Inflammatory macrophage treated with lipopolysaccharide for 1 hour (primary cell): ENCODE results near the gene LRMDA.

Experiments
- DNase-seq, 2 donors: peaks; one replicate each; pipeline ENCODE4 v3.0.0-alpha.2; 2020 to 2022

The LRMDA gene

DNA sequence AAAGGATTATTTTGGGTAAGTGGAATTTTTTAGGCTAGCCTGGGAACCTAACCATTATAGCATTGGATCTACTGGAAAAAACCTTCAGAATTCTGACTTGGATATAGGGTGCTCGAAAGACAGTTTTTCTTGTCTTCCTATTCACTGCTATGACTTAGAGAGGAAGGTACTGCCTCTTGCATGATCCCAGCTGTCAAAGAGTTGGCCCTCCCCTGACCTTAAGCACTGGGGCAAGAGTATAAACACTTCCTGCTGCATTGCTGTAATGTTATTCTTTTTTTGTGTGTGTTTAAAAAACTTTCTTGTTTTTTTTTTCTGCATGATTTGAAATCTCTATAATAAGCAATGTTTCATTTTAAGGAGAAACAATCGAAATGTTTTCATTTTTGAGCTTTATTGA lies 113.0 kb downstream of the LRMDA start:
- peak; percentile 37 to 44 for DNase-seq

- no peak for DNase-seq
These were observed 113.7 kb downstream of the LRMDA start for GRCh38 chr10:75544993-75545706.

DNA sequence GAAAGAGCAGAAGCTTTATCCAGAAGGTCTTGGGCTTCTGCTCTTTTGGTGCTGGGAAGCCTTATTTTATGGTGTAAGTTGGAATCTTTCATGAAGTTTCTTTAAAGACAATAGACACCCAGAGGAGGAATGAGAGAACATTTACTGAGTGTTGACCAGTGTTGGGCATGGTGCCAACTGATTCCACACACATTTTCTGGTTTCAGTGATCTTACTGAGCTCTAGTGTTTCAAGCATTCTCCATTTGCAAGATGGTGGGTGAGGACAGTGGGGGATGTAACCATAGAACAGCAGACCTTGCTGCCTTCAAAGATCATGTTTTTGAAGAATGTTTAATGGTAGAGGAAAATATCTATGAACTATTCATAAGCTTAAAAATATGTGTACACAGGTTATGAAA lies 114.6 kb downstream of the LRMDA start:
- no peak for DNase-seq

DNA sequence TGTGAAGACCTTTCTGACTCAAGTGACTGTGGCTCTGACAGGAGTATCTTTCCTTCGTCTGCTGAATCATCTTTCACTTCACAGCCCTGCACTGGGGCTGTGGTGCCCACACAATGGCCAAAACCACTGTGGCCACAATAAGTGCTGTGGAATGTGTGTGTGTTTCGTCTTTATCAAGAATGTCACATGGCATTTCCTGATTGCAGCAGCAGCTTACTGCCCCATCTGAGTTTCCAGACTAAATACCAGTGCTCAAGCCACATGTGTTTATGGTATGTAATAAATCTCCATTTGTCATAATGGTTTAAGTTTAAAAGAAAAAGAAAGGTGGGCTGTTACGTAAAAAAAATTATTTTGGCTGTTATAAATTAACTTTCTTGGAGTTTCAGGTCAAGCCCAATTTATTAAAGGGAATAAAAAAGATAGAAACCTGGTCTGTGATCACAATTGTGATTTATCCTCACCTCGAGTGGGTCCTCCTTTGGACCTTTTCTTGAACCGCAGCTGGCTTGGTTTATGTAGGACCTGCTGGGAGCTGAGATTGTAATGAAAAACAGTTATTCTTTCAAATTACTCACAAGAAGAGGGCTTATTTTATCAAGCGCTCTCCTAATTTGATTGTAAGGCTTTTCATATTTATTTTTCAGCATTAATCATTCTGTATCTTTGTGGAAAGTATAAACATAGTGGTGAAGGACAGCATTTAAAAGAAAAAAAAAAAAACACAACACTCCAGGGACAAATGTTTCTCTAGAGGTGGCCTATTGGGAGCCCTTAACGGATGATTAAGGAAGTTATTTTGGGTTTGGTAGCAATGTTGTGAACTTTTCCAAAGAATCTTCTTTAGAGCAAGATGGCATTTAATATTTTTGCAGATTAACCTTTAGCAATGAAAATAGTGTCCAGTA lies 116.2 kb downstream of the LRMDA start:
- DNase-seq = peak; percentile 37 to 38

GRCh38 chr10:75548356-75548755 lies 116.9 kb downstream of the LRMDA start:
- DNase-seq = no peak

- no peak for DNase-seq
These were observed 118.8 kb downstream of the LRMDA start for GRCh38 chr10:75550191-75550590.

DNA sequence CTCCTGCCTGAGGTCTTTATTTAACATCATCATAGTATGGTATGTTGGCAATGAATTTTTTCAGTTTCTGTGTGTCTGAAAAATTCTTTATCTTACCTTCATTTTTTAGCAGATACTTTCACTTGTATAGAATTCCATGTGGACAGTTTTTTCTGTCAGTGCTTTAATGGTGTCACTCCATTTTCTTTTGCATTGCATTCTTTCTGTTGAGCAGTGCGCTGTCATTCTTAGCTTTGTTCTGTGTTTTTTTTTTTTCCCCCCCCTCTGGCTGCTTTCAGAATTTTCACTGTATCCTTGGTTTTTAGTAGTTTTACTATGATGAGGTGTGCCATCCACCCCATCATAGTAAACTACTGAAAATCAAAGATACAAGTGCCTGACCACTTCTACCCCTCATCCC lies 120.7 kb downstream of the LRMDA start:
- DNase-seq = no peak

DNA sequence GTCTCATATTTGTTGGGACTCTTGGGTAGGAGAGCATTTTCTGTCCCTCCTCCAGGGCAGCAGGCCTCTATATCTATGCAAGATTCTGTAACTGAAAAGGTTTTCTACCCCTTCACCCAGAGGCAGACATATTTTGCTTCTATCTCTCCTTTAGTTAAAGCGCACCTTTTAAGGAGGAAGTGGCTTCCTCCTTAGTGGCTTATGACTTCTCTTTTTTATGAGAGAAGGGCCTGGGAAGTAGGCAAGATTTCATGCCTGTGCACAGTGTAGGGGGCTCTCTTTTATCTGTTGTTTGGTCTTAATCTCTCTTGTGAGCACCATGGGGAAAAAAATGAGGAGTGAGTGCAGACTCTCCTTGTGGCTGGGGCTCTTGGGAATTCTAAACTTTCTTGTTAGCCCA lies 122.1 kb downstream of the LRMDA start:
- DNase-seq = no peak

GRCh38 chr10:75555323-75555722 lies 123.9 kb downstream of the LRMDA start:
- no peak for DNase-seq

DNA sequence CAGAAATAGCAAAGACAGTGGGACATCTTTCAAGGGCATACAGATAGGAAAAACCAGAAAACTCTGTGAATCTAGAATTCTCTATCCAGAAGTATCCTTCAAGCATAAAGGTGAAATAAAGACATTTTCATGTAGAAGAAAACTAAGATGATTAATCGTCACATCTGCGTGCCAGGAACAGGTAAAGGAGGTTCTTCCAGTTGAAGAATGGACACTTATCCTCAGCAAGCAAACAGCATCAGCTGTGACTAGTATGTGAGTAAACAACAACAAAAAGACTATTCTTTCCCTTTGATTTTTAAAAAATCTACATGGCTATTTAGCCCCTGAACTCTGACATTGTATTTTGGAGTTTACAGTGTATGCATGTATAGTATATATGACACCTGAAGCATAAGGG lies 124.9 kb downstream of the LRMDA start:
- no peak for DNase-seq

GRCh38 chr10:75565286-75566251 lies 134.1 kb downstream of the LRMDA start:
- DNase-seq = no peak

DNA sequence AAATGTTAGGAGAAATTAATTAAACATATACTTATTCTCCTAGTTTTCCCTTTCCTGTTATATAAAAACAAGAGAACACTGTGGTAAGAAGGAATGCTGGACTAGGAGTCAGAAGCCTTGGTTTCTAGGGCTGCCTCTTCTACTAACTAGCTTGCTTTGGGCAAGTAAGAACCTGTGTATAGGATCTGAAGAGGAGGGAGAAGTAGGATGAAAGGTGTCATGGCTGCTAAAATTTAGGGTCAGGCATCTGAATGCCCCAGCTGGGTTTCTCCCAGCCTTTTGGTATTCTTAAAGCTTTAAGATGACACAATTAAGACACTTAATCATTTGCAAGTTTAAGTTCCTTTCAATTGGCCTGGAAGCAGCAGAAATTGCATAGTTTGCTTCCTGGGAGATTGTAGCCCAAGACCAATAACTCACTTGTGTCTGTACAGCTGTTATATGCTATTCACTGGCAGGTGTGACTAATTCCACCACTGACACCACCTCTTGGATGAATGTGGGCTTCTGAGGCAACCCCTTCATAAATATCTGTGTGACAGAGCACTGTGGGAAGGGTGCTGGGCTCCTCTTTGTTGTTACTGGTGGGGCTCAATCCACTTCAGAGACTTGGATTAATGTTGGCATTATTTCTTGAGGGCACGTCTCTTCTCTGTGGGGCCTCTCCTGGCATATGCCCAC lies 137.2 kb downstream of the LRMDA start:
- DNase-seq = no peak

GRCh38 chr10:75569506-75569905 lies 138.1 kb downstream of the LRMDA start:
- no peak for DNase-seq

DNA sequence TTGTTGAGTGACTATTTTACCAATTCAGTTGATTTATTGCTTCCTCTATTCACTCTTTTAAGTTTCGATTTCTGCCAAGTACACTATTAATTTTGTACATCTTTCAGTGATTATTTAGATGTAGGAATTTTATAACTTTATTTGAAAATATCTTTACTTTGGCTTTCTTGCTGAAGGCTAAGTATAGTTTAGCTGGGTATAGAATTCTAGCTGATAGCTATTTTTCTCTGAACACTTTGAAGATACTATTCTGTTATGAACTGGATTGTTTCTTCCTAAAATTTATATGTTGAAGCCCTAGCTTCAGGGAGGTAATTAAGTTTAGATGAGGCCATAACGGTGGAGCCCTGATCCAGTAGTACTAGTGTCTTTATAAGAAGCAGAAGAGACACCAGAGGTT lies 141.1 kb downstream of the LRMDA start:
- no peak for DNase-seq

DNA sequence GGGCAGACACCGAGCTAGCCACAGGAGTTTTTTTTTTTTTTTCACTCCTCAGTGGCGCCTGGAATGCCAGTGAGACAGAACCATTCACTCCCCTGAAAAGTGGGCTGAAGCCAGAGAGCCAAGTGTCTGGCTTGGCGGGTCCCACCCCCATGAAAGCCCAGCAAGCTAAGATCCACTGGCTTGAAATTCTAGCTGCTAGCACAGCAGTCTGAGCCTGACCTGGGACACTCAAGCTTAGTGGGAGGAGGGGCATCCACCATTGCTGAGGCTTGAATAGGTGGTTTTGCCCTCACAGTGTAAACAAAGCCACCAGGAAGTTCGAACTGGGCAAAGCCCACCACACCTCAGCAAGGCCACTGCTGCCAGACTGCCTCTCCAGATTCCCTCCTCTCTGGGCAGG lies 144.5 kb downstream of the LRMDA start:
- no peak for DNase-seq

DNA sequence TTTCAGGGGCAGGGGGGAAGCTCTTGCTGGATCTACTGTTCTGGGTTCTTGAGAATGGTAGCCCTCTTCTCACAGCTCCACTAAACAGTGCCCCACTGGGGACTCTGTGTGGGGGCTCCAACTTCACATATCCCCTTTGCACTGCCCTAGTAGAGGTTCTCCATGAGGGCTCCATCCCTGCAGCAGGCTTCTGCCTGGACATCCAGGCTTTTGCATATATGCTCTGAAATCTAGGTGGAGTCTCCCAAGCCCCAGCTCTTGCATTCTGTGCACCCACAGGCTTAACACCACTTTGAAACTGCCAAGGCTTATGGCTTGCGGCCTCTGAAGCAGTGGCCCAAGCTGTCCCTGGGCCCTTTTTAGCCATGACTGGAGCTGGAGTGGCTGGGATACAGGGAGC lies 150.7 kb downstream of the LRMDA start:
- DNase-seq = no peak

DNA sequence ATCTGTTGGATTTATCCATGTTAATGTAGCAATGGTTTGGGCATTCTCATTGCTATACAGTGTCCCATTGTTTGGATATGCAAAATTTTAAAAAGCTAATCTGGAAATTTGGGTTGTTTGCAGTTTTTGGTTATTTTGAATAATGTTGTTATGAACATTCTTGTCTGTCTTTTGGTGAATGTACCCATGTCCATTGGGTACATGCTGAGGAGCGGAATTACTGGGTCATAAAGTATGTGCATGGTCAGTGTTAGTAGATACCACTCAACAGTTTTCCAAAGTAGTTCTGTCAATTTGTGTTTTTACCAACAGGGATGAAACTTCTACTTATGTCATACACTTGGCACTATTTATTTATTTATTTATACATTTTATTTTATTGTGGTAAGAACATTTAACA lies 153.9 kb downstream of the LRMDA start:
- DNase-seq = no peak

- DNase-seq = no peak
These were observed 155.4 kb downstream of the LRMDA start for GRCh38 chr10:75586814-75587213.

- no peak for DNase-seq
These were observed 156.6 kb downstream of the LRMDA start for GRCh38 chr10:75588031-75588430.

DNA sequence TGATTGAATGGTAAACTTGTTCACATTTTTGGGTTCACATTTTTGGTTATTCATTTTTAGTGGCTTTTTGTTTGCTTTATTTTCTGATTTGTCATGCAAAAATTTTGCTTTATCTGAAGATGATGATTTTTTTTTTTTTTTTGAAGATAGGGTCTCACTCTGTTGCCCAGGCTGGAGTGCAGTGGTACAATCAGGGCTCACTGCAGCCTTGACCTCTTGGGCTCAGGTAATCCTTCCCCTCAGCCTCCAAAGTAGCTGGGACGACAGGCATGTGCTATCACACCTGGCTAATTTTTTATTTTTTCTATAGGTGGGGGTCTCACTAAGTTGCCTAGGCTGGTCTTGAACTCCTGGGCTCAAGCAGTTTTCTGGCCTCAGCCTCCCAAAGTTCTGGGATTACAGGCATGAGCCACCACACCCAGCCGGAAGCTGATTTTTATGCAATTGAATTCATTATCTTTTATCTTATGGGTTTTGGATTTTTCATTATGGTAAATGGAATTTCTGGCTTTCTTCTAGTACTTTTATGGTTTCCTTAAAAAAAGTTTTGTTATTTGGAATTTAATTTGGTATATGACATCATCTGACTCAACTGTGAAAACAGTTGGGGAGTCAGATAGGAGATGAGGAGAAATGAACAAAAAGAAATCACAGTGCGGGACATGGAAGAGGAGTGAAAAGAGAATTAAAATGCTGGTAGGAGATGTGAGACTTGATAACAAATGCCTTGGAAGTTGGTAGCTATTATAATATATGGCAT lies 158.7 kb downstream of the LRMDA start:
- no peak for DNase-seq

DNA sequence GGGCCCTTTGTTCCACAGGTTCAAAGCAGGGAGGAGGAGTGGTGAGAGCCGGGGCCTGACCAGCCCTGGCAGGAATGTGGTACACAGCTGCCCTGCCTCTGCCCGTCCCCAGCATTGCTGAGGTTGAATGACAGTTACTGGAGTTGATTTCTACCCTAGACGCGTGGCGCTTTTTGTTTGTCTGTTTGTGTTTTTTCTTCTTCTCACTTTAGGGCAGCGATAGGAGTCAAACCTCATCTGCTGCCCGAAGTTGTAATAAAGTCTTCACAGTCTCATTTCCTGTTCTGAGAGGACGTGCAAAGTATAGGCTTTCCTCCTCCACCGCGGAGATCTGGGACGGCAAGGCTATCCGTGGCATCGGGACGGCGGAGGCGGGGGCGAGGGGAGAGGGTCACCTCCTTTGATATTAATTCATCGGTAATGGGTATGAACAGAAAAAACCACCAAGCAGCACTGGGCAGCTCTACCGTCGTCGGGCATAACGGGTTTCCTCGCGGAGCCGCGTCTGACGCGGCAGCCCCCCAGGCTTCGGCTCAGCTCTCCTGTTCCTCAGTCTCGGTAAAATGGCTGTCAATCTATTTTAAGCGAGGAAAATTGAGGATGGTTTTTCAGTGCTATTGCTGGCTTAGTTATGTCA lies 160.8 kb downstream of the LRMDA start:
- DNase-seq = no peak
